T-helper 1 cell treated with Interleukin-12 subunit alpha and Interleukin-12 subunit beta and Interleukin-4 antibody, amounts not matched to agents 30 ng/mL and 1 ng/mL, for 36 hours (primary cell): ENCODE results near the gene NOL6. TPM values are rescaled to one million over a fixed set of nuclear protein-coding genes. Genes with fewer than 3 reads are reported as not detected.

Experiments used
- intact Hi-C: fragments of 100-400 bp; cut with micrococcal nuclease; formaldehyde crosslinking; loops from one replicate; pipeline ENCODE4 v1.15.1; 2024
- total RNA-seq: library from RNA; stranded (reverse); gene quantifications from 2 replicates; pipeline ENCODE4 v1.2.3, GENCODE V29; 2022

Gene NOL6
- total RNA-seq, 1 donor from 2014 or later = 51.2 TPM

DNA sequence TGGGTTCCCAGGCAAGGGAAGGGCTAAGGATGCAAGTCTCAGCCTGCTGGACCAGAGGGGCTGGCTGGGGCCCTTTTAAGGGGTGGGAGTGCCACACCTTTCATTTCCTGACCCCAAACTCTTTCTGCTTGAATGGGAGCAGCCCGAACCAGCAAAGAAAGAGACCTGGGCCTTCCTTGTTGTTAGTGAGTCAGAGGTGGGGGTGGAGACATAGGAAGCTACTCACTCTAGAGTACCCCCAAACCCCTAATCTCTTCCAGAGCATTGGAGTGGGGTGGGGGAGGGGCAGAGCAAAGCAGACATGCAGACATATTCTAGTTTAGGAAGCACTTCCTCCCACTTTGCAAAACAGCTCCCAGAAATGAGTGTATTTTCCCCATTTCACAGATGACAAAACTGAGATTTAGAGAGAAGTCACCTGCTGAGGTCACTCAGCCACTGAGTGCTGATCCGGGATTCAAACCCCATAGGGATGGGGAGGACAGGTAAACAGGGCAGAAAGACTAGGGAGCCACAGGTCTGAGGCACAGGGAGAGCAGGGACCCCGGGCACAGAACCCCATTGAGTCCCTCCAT, 20.4 kb downstream of the NOL6 start:
- intact Hi-C loops = loop anchor here (1.0 kb wide), 1 partner anchor 20 kb away; the partner anchor contains the start of gene NOL6

DNA sequence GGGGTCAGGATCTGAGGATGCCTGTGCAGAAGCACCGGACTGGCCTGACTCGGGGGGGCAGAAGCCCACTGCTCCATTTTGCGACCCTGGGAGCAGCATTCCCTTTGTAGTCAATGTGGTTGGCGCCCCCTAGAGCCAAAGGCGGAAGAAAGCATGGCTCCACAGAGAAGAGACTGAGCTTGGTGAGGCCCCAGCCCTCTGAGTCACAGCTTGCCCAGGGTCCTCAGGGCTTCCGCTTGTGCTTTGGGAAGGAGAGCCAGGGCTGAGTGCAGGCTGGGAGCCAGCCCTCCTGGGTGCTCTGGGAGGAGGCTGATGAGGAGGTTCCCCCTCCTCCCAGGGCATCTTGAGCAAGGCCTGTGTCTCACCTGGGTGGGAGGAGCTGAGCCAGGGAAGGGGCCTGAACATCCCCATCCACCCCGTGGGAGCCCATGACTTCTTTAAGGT, 20.9 kb downstream of the NOL6 start:
- intact Hi-C loops = loop anchor here (1.0 kb wide), 2 partner anchors 20 to 38 kb away; partner anchors contain the start of gene NOL6

DNA sequence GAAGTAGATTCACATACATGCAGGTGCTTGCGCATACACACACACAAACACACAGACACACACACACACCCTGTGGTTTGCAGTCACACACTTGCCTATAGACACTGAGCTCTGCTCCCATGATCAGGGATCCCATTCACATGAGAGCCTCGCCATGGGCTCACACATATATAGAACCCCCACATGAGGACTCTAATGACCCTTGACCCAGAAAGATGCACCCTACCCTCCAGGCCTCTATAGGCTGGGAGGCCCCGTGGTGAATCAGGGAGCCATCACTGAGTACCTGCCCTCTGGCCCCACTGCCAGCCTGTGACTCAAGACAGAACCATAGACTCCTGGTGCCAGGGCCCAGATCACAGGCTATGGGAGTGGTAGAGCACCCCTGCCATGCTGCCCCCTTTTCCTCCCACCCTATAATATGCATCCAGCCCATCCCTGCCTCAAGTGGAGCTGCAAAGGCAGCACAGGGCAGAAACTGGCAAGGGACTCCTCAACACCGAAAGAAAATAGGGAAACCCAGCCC, 23.0 kb downstream of the NOL6 start:
- intact Hi-C loops = no loop called here

DNA sequence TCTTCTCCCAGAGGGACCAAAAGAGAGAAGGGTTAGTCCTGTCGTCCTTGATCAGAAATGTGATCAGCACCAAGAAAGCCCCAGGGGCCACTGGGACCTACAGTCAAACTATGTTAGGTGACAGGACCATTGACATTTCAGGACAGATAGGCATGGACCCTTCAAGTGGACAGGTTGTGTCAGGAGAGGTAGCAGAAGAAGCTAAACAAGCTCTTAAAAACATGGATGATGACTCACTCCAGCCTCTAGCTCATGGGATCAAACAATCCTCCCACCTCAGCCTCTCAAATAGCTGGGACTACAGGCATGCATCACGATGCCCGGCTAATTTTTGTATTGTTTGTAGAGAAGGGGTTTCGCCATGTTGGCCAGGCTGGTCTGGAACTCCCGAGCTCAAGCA, 24.0 kb downstream of the NOL6 start:
- intact Hi-C loops = no loop called here

DNA sequence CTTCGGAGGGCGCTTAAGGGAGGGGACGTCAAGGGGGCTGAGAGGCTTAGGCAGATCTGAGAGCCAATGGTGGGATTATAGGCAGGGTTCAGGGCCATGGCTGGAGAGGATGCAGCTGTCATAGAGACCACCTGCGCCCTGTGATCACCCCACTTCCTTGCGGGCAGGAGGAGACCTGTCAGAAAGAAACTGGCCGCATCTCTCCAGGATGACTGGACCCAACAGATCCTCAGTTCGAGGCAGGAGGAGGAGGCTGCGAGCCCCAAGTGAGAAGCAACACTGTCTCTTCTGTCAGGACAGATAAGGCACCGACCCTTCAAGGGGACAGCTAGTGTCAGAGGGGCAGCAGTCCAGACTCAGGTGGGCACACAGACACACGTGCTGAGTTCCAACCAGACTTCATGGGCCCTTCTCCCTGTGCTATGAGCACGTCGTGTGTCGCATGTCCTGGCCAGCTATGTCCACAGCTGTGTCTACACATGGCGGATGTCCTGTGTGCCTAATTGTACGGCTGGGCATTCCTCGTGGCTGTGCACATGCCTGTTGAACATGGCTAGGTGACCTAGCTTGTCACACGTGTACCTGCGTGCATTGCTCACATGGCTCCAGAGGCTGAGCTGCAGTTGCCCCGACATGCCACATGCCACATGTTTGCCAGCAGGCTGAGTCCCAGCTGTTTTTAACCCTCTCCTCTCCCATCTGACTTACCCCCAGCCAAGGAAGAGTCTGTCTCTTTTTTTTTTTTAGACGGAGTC, 25.7 kb downstream of the NOL6 start:
- intact Hi-C loops = no loop called here

DNA sequence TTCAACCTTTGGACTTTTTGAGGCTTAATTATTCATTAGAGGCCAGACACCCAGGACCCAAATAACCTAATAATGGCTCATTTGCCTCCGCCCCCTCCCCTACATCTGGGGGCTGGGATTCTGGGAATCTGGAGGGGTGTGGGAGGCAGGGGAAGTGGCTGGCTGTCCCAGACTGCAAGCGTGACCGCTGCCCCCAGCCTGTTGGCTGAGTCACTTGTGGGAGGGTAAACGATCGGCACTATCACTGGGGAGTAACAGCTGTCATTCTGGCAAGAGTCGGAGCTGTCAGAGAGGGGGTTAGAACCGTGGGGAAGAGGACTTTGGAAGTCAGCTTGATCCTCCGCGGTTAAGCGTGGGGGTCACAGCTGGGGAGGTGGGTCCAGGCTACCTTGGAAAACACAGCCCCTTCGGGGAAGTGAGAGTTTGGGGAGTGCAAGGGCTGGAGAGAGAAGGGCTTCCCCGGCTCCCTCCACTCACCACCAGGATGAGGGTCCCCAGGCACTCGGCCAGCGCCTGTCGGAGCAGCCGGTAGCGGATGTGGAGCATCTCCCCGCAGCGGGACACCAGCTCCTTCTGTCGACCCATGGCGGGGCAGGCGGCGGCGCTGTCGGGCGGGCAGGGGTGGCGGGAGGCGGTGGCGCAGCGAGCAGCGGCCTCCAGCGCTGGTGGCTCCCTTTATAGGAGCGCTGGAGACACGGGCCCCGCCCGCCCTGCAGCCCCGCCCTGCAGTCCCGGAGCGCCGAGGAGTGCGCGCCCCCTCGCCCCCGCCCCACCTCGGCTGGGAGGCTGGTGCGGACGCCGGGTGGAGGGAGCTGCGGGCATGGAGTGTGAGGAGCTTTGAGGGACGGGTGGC, 26.6 kb downstream of the NOL6 start, which contains the start of gene AQP3:
Gene AQP3, minus strand, starts transcription at position 648 of the 853 bp plus-strand sequence. Its CDS starts 63 bp downstream, at position 585.
- intact Hi-C loops = loop anchor here (1.0 kb wide), 6 partner anchors 19 to 157 kb away; partner anchors contain the start of gene NFX1

DNA sequence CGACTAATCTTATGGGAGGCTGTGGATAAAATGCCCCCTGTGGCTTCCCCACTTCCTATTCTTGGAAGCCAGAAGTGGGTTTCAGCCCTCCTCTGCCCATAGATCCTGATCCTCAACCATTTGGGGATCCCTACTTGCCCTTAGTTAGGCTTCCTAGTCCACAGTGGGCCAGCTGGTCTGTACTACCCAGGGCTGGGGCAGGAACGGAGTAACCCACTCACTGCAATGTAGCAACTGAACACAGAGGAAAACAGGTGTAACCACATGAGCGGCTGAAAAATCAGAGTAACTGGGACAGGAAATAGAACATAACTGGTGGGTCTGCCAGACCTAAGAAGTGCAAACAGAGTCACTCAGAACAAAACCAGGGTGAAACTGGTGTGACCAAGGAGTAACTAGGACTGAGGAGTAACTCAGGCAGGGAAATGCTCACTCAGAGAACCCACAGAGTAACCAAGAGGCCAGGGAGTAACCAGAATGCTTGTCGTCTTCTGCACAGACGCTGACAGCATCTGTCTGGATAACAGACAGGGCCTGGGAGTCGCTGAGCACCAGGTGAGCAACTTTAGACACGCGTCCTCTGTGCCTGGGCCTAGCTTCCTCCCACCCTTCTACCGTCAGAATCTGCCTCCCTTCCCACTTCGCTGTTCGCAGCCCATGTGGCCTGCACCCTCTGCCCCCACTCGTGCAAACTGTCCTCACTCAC, 27.3 kb downstream of the NOL6 start:
- intact Hi-C loops = loop anchor here (1.0 kb wide), 6 partner anchors 20 to 156 kb away; partner anchors contain the start of gene NFX1

DNA sequence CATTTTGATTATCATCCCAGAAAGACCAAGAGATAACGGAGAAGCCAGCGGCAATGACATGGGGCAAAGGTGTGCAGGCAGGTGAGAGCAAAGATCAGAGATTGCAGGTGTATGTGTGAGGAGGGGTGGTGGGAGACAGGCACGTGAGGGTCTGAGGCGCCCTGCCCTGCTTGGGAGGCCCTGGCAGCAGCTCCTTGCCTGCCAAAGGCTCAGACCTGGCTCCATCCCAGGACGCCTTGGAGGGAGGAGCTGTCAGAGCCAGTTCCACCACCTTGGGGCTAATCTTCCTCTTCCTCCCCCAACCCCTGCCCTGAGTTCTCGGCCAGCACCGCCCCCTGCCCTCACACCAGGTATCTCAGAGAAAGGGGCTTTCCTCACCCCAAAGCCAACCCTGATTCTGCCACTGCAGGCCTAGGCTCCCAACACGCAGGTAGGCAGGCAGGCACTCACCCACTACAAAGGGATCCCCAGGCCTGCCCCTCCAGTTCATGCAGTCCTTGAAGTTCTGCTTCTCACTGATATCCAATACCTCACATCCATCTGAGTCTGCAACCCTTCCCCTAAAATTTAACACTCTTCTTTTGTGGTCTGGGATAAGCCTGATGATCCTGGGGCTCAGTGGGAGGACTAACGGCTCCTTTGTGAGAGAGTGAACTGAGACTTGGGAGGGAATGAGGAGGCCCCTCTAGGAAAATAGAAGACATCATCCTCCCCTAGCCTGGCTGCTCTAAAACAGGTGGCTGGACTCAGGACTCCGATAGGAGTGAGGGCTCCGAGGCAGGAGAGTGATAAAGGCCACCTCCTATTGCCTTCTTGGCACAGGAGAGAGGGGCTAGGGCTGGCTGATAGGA, 28.1 kb downstream of the NOL6 start:
- intact Hi-C loops = loop anchor here (1.0 to 2.0 kb wide), 7 partner anchors 13 to 155 kb away; partner anchors contain the start of gene NFX1

DNA sequence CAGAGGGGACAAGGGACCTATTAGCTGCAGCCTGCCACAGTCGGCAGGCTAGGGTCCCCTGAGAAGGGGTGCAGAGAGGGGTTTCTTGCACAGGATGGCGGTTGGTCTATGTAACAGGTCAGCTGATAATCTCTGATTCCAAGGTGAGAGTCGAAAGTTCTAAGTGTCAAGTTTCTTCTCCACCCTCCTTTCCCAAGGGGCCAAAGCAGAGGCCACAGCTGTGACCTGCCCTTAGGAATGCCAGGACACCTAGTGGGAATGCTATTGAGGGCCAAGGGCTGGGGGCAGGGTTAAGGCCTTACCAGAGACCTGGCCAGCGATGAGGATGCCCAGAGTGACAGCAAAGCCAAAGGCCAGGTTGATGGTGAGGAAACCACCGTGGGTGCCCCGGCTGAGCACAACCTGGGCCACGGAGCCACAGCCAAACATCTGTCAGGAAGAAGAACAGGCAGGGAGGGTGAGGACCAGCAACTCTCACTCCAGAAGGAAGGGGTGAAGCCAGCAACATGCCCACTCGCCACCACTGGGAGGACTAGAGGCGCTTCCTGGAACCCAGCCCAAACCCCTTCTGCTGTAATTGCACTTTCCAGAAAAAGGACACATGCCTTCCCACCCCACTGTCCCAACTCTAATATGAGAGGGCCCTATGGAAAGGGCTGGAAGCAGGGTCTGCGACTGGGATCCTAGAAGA, 30.1 kb downstream of the NOL6 start:
- intact Hi-C loops = loop anchor here (2.0 kb wide), 1 partner anchor 15 kb away; no protein-coding TSS in a partner anchor

DNA sequence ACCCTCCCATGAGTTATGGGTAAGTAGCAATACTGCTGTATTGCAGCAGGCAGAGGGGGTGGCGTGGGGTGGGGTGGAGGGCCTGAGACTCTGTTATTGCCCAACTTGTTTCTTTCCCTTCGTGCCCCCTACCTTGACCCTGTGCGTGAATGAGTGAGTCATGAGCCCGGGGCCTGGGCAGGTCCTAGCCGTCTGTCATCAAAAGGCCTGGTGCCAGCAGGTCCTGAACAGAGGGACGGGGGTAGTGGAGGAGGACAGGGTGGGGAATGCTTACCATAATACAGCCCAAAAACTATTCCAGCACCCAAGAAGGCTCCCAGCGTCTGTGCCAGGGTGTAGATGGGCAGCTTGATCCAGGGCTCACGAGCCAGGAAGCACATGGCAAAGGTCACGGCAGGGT, 30.7 kb downstream of the NOL6 start:
- intact Hi-C loops = no loop called here

DNA sequence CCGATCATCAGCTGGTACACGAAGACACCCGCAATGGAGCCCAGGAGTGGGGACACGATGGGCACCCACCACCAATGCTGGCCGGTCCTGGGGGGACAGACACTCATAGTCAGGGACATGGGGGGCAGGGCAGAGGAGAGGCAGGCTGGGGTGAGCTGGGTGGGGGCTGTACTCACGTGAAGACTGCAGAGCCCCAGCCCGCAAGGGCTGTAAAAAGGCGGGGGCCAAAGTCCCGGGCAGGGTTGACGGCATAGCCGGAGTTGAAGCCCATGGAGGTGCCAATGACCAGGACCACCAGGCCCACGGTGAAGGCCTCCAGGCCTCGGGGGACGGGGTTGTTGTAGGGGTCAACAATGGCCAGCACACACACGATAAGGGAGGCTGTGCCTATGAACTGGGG, 31.6 kb downstream of the NOL6 start:
- intact Hi-C loops = no loop called here

DNA sequence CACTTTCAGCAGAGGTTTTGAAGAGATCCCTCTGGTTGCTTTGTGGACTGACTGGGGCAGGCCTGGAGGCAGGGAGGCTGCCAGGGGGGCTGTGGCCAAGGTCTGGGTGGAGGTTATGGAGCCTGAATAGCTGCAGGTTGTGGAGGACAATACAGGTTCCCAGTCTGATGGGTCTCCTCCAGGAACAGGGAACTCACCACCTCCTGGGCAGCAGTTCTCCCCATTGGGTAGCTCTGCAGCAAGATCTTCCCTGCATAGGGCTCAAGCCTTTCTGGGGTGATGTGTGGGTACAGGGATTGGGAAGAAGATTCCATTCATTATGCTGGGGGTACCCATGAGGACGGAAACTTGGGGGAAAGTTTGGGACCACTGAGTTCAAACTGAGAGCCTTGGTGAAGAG, 33.1 kb downstream of the NOL6 start:
- intact Hi-C loops = no loop called here

DNA sequence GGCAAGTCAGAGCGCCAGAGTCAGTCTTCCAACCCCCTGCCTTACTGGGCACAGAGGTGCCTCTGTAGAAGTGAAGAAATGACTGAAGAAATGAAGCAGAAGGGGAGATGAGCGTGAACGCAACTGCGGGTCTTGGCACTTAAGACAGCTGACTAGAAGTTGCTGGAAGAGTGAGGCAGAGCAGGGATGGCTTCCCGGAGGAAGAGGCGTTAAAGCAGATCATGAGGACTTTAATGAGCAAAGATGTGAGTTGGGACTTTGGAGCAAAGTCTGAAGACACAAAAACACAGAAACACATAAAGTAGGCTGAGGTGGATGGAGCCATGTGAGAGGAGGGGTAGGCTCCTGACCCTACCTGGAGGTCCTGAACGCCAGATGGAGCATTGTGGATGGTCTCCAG, 33.5 kb downstream of the NOL6 start:
- intact Hi-C loops = no loop called here

DNA sequence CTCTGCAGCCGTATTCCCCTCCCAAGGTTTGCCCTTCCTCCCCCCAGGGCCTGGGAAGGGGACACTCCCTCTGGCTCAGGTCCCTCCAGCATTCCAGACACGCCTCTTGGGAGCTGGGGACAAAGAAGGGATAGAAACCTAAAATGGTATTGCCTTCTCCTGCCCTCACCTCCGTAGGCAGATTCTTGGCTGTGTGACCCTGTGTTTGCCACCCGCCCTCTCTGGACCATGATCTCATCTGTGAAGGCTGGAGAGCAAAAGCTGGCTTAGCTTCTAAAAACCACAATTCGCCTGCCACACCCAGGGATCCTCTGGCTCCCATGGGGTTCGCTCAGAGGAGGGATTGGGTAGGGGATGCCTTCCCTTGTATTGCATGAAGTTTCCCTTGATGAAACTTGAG, 34.0 kb downstream of the NOL6 start:
- intact Hi-C loops = no loop called here

DNA sequence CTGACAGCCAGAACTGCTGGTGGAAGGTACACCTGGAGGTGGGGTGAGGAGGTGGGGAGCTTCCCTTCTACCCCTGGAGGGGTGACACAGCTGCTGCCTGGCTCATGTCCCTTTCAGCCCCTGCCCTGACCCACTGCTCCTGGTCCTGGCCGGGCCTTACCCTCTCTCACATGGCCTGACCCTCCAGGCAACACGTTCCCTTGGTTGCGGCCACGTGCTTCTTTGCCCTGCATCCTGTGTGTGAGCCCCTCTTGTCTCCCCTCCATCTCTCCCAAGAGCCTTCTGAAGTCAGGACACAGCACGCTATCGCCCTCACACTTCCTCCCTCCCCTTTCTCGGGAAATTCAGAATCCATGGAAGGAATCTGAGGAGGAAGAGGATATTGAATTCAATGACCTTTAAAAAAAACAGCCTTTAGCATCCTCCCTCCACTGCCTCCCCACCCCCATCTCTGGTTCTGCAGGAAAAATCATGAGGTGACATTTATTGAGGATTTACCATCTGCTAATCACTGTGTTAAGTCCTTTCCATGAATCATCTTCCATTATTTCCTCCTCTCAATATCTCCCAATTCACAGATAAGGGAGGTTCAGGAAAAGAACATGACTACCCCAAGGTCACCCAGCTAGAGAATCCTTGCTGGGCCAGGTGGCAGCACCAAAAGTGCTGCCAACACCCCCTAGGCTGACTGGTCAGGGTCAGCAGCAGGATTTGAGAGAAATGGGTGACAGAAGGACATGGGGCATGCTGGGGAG, 34.6 kb downstream of the NOL6 start:
- intact Hi-C loops = no loop called here

DNA sequence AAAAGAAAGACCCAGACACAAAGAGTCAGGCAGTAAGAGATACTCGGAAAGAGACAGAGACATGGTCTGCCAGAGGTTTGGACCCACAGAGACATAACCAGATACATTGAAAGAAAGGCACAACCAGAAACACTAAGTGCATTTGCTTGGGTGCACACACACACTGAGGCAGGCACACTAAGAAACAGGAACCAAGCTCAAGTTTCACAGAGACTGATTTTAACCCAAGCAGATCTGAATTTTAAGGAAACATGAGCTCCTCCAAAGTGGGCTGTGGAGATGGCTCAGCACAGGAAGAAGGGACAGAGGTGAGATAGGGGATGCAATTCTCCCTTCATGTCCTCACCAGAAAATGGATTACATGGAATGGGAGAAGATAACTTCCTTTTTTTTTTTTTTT, 35.8 kb downstream of the NOL6 start:
- intact Hi-C loops = no loop called here

DNA sequence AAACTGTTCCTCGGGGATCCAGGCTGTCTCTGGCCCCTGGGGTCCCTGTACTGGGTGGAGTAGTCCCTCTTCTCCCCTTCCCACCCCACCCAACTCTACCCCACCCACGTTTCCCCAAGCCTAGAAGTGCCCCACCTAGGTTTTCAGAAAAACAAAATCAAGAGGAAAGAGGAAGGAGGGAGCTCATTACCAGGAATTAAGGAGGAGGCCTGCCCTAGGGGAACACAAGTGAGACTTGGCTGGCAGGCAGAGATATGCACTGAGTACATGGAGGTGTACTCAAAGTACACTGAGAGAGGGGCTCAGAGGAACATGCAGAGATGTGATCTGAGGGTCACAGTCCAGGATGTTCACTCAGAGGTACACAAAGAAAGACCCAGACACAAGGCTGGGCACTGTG, 36.5 kb downstream of the NOL6 start:
- intact Hi-C loops = no loop called here

DNA sequence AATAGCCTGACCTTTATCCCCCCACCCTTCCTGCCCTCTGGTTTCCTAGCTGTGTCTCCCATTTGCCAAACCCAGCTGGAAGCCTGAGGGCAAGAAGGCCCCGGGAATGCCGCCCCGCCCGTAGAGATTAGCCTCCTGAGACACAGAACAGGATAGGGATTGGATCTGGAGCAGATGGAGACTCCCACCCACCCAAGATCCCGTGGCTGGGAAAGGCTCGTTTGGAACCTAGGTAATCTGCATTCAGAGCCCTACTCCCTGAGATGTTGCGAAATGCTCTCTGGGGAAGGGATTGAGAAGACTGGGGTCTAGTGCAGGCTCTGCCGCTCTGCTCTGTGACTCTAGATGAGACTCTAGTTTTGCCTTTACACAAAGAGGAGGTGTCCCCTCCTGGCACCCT, 37.3 kb downstream of the NOL6 start:
- intact Hi-C loops = no loop called here
